VCaP (cell line): ENCODE results near the gene CAPZB.

Experiments used
- H3K27ac ChIP-seq: fragments of 450-650 bp; 2 replicates; pipeline ENCODE4 v1.5.1; 2017
- CTCF ChIP-seq: fragments of 450-650 bp; conservative IDR thresholded peaks from 2 replicates; pipeline ENCODE4 v1.5.1; 2017; ENCODE audit warnings: mild to moderate bottlenecking, moderate library complexity

Gene CAPZB

GRCh38 chr1:19384772-19385187 lies 100.6 kb downstream of the CAPZB start:
- no peak for TF ChIP-seq CTCF
- H3K27ac ChIP-seq = 0 out of 2 replicates have a peak overlapping the region, but pooled peaks have one; percentile 10

GRCh38 chr1:19384113-19384512 lies 101.2 kb downstream of the CAPZB start:
- 0 out of 2 replicates have a peak overlapping the region, but pooled peaks have one; percentile 10 for H3K27ac ChIP-seq

GRCh38 chr1:19382222-19382621 lies 103.1 kb downstream of the CAPZB start:
- TF ChIP-seq CTCF = no peak
- no peak overlapping the region for H3K27ac ChIP-seq

More at GRCh38 chr1:19384113-19384512, 101.2 kb downstream of the CAPZB start:
- no peak for TF ChIP-seq CTCF

GRCh38 chr1:19381261-19381660 lies 104.1 kb downstream of the CAPZB start:
- no peak overlapping the region for H3K27ac ChIP-seq
- no peak for TF ChIP-seq CTCF

- no peak overlapping the region for H3K27ac ChIP-seq
- TF ChIP-seq CTCF = no peak
These were observed 107.3 kb downstream of the CAPZB start for GRCh38 chr1:19377812-19378718.

- H3K27ac ChIP-seq = no peak overlapping the region
- TF ChIP-seq CTCF = no peak
These were observed 108.6 kb downstream of the CAPZB start for GRCh38 chr1:19376428-19377372.
